K562 (cell line): ENCODE data around the gene FEN1.

Source experiments
- ATF2 ChIP-seq: sonication (generic); formaldehyde crosslinking; IDR thresholded peaks from 2 replicates; pipeline ENCODE4 v1.8.1; 2022; ENCODE audit warnings: missing genetic modification reagents
- CBFA2T2 ChIP-seq: fragments of 450-650 bp; conservative IDR thresholded peaks from 2 replicates; pipeline ENCODE4 v1.6.1; 2017; ENCODE audit warnings: mild to moderate bottlenecking
- EZH2 ChIP-seq: IDR thresholded peaks from 2 replicates; pipeline ENCODE4 v1.6.1; 2012; ENCODE audit warnings: low read depth, mild to moderate bottlenecking, inconsistent platforms, low read length, borderline replicate concordance

DNA sequence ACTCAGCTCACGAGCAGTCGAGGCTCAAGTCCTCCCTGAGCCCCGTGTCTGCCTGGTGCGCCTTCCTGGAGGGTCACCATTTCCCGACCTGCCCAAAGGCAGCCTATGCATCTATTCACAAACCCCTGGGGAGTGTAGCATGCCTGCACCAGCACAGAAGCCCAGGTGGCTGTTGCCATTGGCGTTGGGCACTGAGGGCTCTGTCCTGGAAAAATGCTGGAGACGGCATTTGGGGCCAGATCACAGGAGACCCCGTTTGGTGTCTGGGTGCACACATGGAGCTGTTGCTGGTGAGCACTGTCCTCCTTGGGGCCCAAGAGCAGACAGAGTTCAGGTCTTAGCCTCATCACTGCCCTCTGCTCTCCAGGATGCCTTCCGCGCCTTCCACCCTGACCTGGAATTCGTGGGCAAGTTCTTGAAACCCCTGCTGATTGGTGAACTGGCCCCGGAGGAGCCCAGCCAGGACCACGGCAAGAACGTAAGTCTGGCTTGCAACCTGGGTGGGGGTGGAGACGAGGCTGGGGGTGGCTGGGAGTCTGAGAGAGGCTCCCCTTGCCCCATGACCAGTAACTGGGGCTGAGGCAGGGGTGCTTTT is 44.8 kb downstream of the FEN1 start:
- TF ChIP-seq EZH2 (no peak), CBFA2T2 (no peak), ATF2 (no peak)
